ENCODE results near the gene GNPTG. TPM values are rescaled to one million over a fixed set of nuclear protein-coding genes. Genes with fewer than 3 reads are reported as not detected.

Gene GNPTG
- total and polyA plus RNA-seq, 9 of the 15 experiments (the other 6 are each of a cell fraction or from before 2014, with no cell fraction given): 0.69 to 33.3 (median 13.6) TPM

DNA sequence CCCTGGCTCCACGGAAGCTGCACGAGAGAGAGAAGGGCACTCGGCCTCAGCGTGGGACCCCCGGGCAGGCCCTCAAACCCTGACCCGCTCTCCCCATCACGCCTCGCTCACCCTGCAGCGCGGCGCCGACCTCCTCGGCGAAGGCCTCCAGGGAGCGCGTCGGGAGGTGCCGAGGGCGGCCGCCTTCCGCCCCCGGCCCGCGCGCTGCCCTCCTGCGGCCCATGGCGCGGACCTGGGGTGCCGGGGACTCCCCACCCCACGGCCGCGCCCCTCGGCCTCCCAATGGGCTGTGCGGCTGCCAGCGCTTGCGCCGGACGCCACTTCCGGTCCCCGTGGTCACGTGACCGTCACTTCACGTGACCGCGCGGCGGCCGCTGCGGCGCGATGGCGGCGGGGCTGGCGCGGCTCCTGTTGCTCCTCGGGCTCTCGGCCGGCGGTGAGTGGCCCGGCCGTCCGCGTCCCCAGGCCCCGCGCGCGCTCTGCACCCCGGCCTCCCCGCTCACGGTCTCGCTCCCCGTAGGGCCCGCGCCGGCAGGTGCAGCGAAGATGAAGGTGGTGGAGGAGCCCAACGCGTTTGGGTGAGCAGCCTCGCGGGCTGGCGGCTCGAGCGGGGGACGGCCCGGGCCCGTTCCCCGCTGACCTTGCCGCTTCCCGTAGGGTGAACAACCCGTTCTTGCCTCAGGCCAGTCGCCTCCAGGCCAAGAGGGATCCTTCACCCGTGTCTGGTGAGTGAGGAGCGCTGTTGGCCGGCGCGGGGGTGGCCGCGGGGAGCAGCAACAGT is at the start of gene GNPTG, which contains the start of gene TSR3 (continued):
- TF ChIP-seq MBD2 (IDR thresholded peaks at IDR 0.05; ENCODE audit: borderline replicate concordance, low read depth): peak; percentile 49; the same call in 1 of the 2 replicates
- TF ChIP-seq MAFK (IDR thresholded peaks at IDR 0.05; ENCODE audit: low read length): no peak
- no peak for TF ChIP-seq SRSF1 (IDR thresholded peaks at IDR 0.05; ENCODE audit: low read depth, low read length)
- TF ChIP-seq PHB (CRISPR knock-in tag; IDR thresholded peaks at IDR 0.05): no peak
- TF ChIP-seq MIER1 (IDR thresholded peaks at IDR 0.05; ENCODE audit: low read depth): no peak
- no peak for TF ChIP-seq CHCHD3 (CRISPR knock-in tag; IDR thresholded peaks at IDR 0.05)
- no peak for TF ChIP-seq MGA (IDR thresholded peaks at IDR 0.05)
- TF ChIP-seq, protein P1, sequence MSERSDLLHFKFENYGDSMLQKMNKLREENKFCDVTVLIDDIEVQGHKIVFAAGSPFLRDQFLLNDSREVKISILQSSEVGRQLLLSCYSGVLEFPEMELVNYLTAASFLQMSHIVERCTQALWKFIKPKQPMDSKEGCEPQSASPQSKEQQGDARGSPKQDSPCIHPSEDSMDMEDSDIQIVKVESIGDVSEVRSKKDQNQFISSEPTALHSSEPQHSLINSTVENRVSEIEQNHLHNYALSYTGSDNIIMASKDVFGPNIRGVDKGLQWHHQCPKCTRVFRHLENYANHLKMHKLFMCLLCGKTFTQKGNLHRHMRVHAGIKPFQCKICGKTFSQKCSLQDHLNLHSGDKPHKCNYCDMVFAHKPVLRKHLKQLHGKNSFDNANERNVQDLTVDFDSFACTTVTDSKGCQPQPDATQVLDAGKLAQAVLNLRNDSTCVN (CRISPR knock-in tag; IDR thresholded peaks at IDR 0.05): no peak
- peak; percentile 81 for TF ChIP-seq MEF2A (IDR thresholded peaks at IDR 0.05; ENCODE audit: control insufficient read depth, low read depth, low read length)
- TF ChIP-seq EP300 (IDR thresholded peaks at IDR 0.05; ENCODE audit: low read length): peak; percentile 41
- TF ChIP-seq ZNF232 (CRISPR knock-in tag; IDR thresholded peaks at IDR 0.05): no peak
- peak; percentile 44 for TF ChIP-seq CHD1 (IDR thresholded peaks at IDR 0.05; ENCODE audit: low read length)
- TF ChIP-seq ZNF764 (CRISPR knock-in tag; IDR thresholded peaks at IDR 0.05; ENCODE audit: low read depth): no peak
- no peak for TF ChIP-seq PCBP1 (IDR thresholded peaks at IDR 0.05; ENCODE audit: low read depth, low read length, poor library complexity, severe bottlenecking)
- 0 out of 2 replicates have a peak, but pooled peaks have one; percentile 68 for TF ChIP-seq ILF3 (IDR thresholded peaks at IDR 0.05; ENCODE audit: borderline replicate concordance)
- TF ChIP-seq PTBP1 (IDR thresholded peaks at IDR 0.05; ENCODE audit: low read depth, low read length): no peak
